Measurements from ENCODE around the gene KIAA2012.

GRCh38 chr2:202069170-202070067 lies 3.6 kb upstream of the KIAA2012 start:
- TF ChIP-seq CTCF (IDR thresholded peaks at IDR 0.05) (no peak), EZH2 (IDR thresholded peaks at IDR 0.05; ENCODE audit: borderline replicate concordance, insufficient read depth, low read depth, low read length, poor library complexity, severe bottlenecking) (no peak)

Data from B cell (primary cell).